Osteoblast (primary cell): Measurements from ENCODE around the gene MSRB1. TPM values are rescaled to one million over a fixed set of nuclear protein-coding genes. Genes with fewer than 3 reads are reported as not detected.

Experiments
- DNase-seq: peaks from one replicate; pipeline ENCODE4 v3.0.0; 2011; ENCODE audit warnings: low spot score, mixed read lengths; ENCODE audit not compliant: insufficient read length; ENCODE audit errors: missing footprints
- H2AFZ ChIP-seq: 2 replicates; pipeline ENCODE4 v1.6.0; 2011; ENCODE audit warnings: mild to moderate bottlenecking, low read length
- H3K27ac ChIP-seq: 2 replicates; pipeline ENCODE4 v1.5.1; 2011; ENCODE audit warnings: mild to moderate bottlenecking, low read depth, low read length, moderate library complexity
- H3K27me3 ChIP-seq: 2 replicates; pipeline ENCODE4 v1.6.0; 2012; ENCODE audit warnings: mild to moderate bottlenecking, control low read depth, inconsistent platforms, low read length, moderate library complexity; ENCODE audit not compliant: insufficient read depth
- H3K36me3 ChIP-seq: 2 replicates; pipeline ENCODE4 v1.5.1; 2011; ENCODE audit warnings: mild to moderate bottlenecking, low read length, control low read depth, moderate library complexity; ENCODE audit not compliant: insufficient read depth
- H3K4me1 ChIP-seq: 2 replicates; pipeline ENCODE4 v1.5.1; 2011; ENCODE audit warnings: mild to moderate bottlenecking, low read length, control low read depth, moderate library complexity; ENCODE audit not compliant: insufficient read depth
- H3K4me2 ChIP-seq: 2 replicates; pipeline ENCODE4 v1.6.0; 2011; ENCODE audit warnings: mild to moderate bottlenecking, low read length; ENCODE audit not compliant: insufficient read depth
- H3K4me3 ChIP-seq: fragments of 200-600 bp; sonication (generic); 3 replicates; pipeline ENCODE4 v1.5.1; 2012; ENCODE audit warnings: mild to moderate bottlenecking, low read length, inconsistent platforms; ENCODE audit not compliant: insufficient read depth
- H3K79me2 ChIP-seq: 2 replicates; pipeline ENCODE4 v1.6.0; 2012; ENCODE audit warnings: mild to moderate bottlenecking, low read length, control low read depth, inconsistent platforms; ENCODE audit not compliant: insufficient read depth
- H3K9me3 ChIP-seq: 2 replicates; pipeline ENCODE4 v1.5.1; 2011; ENCODE audit warnings: low read depth, low read length, control low read depth
- H4K20me1 ChIP-seq: 2 replicates; pipeline ENCODE4 v1.6.0; 2012; ENCODE audit warnings: mild to moderate bottlenecking, low read length, control low read depth; ENCODE audit not compliant: insufficient read depth
- CTCF ChIP-seq: IDR thresholded peaks from 2 replicates; pipeline ENCODE4 v1.5.1; 2011; ENCODE audit warnings: mild to moderate bottlenecking, low read depth, low read length, moderate library complexity; ENCODE audit errors: extremely low read depth
- total RNA-seq: library from RNA; depleted of rRNA; stranded (reverse); fragments of >200 nt; gene quantifications from 2 replicates; pipeline ENCODE4 v1.2.3, GENCODE V29; 2012

The MSRB1 gene
- total RNA-seq, 1 donor, result 18.1 TPM

- Histone ChIP-seq H4K20me1 (peaks cover 3% of the 10 kb centered on the region), H3K79me2 (no peaks in the 10 kb centered on the region), H3K4me2 (no peak overlapping the region), H3K9me3 (no peaks in the 10 kb centered on the region), H3K27me3 (peaks cover 82% of the 10 kb centered on the region), H3K27ac (no peak overlapping the region), H3K36me3 (no peaks in the 10 kb centered on the region), H2AFZ (no peak overlapping the region), H3K4me3 (no peak overlapping the region), H3K4me1 (no peaks in the 10 kb centered on the region)
- TF ChIP-seq CTCF, result no peak
- no peak for DNase-seq
These were observed 23.5 kb downstream of the MSRB1 start for GRCh38 chr16:1919327-1919998.

GRCh38 chr16:1918351-1919326, 24.4 kb downstream of the MSRB1 start, which contains the start of gene HS3ST6:
Gene HS3ST6 (minus strand): TSS chr16:1918415. CDS start chr16:1918323, 92 bp downstream.
- DNase-seq, result peak; percentile 84
- Histone ChIP-seq H3K4me2 (no peak within 1 kb of the TSS), H3K36me3 (no peaks in the 10 kb centered on the region), H2AFZ (no peak within 1 kb of the TSS), H3K4me1 (no peaks in the 10 kb centered on the region), H3K9me3 (no peaks in the 10 kb centered on the region), H4K20me1 (peaks cover 3% of the 10 kb centered on the region), H3K27ac (no peak within 1 kb of the TSS), H3K27me3 (peaks cover 79% of the 10 kb centered on the region), H3K79me2 (no peaks in the 10 kb centered on the region), H3K4me3 (no peak within 1 kb of the TSS)
- no peak for TF ChIP-seq CTCF

- no peaks in the 10 kb centered on the region for H3K4me1 ChIP-seq
- peaks cover 3% of the 10 kb centered on the region for H4K20me1 ChIP-seq
- TF ChIP-seq CTCF, result no peak
- no peak overlapping the region for H2AFZ ChIP-seq
- H3K27me3 ChIP-seq, result peaks cover 71% of the 10 kb centered on the region
- no peaks in the 10 kb centered on the region for H3K79me2 ChIP-seq
- H3K4me3 ChIP-seq, result no peak overlapping the region
- H3K9me3 ChIP-seq, result no peaks in the 10 kb centered on the region
- H3K36me3 ChIP-seq, result no peaks in the 10 kb centered on the region
- no peak overlapping the region for H3K4me2 ChIP-seq
- peak; percentile 75 for DNase-seq
- no peak overlapping the region for H3K27ac ChIP-seq
These were observed 25.2 kb downstream of the MSRB1 start for GRCh38 chr16:1917665-1918350.
